ENCODE measurements around the gene RPN2. TPM values are rescaled to one million over a fixed set of nuclear protein-coding genes. Genes with fewer than 3 reads are reported as not detected.

Gene RPN2
- total RNA-seq, 1 experiment from 2014 or later: 234 TPM

DNA sequence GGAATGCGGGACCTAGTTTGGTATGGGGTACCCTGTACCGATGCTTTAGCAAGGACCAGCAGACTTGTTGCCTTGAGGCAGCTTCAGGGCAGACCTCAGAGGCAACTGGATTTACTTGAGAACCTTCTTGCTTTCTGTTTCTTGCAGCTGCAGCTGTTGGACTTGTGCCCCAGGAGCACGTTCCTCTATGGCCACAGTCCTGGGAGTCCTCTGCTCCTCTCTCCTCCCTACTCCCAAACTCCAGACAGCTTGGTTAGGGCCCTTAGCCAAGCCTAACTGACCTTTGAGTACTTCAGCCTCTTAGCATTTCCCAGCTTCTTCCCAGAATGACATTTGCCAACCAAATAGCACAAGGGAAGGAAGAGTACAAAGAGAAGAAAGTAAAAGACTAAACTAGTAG, 47.8 kb downstream of the RPN2 start:
- H3K4me3 Mint-ChIP-seq: no peak overlapping the region
- Histone ChIP-seq H2AFZ (ENCODE audit: low read length) (no peak overlapping the region), H2BK120ac (ENCODE audit: low read depth, low read length, poor library complexity, severe bottlenecking) (no peak overlapping the region), H2BK15ac (ENCODE audit: low read depth, low read length) (no peak overlapping the region), H2BK20ac (ENCODE audit: low read depth, low read length, poor library complexity, severe bottlenecking) (no peak overlapping the region), H3K27me3 (ENCODE audit: insufficient read depth, low read length) (no peaks in the 10 kb centered on the region), H3K27ac (ENCODE audit: insufficient read length, low read depth, low read length) (no peak overlapping the region), H3K79me2 (ENCODE audit: insufficient read depth, low read length) (no peaks in the 10 kb centered on the region), H4K8ac (replicated peaks; ENCODE audit: insufficient read length, low read depth, low read length) (no peak overlapping the region), H3K23ac (ENCODE audit: insufficient read length, low read depth, low read length) (no peak overlapping the region), H3K4me1 (ENCODE audit: insufficient read depth, low read length) (peaks cover 12% of the 10 kb centered on the region), H3K9ac (ENCODE audit: extremely low read depth, insufficient read length, low read length) (no peak overlapping the region), H3T11ph (ENCODE audit: low read length) (no peak overlapping the region), H4K91ac (ENCODE audit: insufficient read length, low read depth, low read length) (no peak overlapping the region), H4K5ac (ENCODE audit: insufficient read length, low read depth, low read length) (no peak overlapping the region), H3K79me1 (ENCODE audit: insufficient read depth, low read depth, low read length, poor library complexity, severe bottlenecking) (no peaks in the 10 kb centered on the region), H3K23me2 (ENCODE audit: insufficient read length, low read depth, low read length, poor library complexity, severe bottlenecking) (no peaks in the 10 kb centered on the region), H2AK5ac (ENCODE audit: insufficient read length, low read length) (no peak overlapping the region), H2BK5ac (ENCODE audit: insufficient read length, low read length) (no peak overlapping the region), H2BK12ac (ENCODE audit: insufficient read length, low read depth, low read length) (no peak overlapping the region), H3K14ac (ENCODE audit: insufficient read depth, low read length) (no peak overlapping the region), H3K18ac (ENCODE audit: insufficient read length, low read depth, low read length) (no peak overlapping the region), H4K20me1 (ENCODE audit: control insufficient read depth, insufficient read depth, insufficient read length) (no peaks in the 10 kb centered on the region), H3K56ac (ENCODE audit: insufficient read length, low read depth, low read length) (no peak overlapping the region), H3K4ac (ENCODE audit: low read depth, low read length) (no peak overlapping the region), H3K4me2 (ENCODE audit: insufficient read depth, insufficient read length, low read length) (no peak overlapping the region), H3K9me3 (ENCODE audit: control insufficient read depth, low read depth, low read length) (no peaks in the 10 kb centered on the region)
- peaks cover 55 to 57% of the 10 kb centered on the region in 2 experiments for H3K4me1 Mint-ChIP-seq
- peak overlapping the region in 1 of 3 experiments; percentile 96; a peak in 5 of 7 replicates for H3K27ac Mint-ChIP-seq
- DNase-seq: no peak
- H3K27me3 Mint-ChIP-seq (ENCODE audit: low read depth): no peaks in the 10 kb centered on the region
- H3K36me3 Mint-ChIP-seq (ENCODE audit: insufficient read depth in 1 of 3, low read depth in 3 of 3): peaks cover 46 to 90% (median 75%) of the 10 kb centered on the region in 3 experiments
- TF ChIP-seq, protein P1, sequence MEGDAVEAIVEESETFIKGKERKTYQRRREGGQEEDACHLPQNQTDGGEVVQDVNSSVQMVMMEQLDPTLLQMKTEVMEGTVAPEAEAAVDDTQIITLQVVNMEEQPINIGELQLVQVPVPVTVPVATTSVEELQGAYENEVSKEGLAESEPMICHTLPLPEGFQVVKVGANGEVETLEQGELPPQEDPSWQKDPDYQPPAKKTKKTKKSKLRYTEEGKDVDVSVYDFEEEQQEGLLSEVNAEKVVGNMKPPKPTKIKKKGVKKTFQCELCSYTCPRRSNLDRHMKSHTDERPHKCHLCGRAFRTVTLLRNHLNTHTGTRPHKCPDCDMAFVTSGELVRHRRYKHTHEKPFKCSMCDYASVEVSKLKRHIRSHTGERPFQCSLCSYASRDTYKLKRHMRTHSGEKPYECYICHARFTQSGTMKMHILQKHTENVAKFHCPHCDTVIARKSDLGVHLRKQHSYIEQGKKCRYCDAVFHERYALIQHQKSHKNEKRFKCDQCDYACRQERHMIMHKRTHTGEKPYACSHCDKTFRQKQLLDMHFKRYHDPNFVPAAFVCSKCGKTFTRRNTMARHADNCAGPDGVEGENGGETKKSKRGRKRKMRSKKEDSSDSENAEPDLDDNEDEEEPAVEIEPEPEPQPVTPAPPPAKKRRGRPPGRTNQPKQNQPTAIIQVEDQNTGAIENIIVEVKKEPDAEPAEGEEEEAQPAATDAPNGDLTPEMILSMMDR (conservative IDR thresholded peaks at IDR 0.05): no peak
- H3K9me3 Mint-ChIP-seq: no peaks in the 10 kb centered on the region
- WGBS (ENCODE audit: extremely low coverage, insufficient read length, low lambda C conversion rate): no CpG with 5 or more reads among the region's 3 CpGs
